HepG2 (cell line): Measurements from ENCODE around the gene ZMYND8. TPM values are rescaled to one million over a fixed set of nuclear protein-coding genes. Genes with fewer than 3 reads are reported as not detected.

Experiments
- EED ChIP-seq: sonication (generic); formaldehyde crosslinking; IDR thresholded peaks from 2 replicates; pipeline ENCODE4 v1.5.0; 2020; ENCODE audit warnings: mild to moderate bottlenecking, missing genetic modification reagents
- FOSL1 ChIP-seq: sonication (generic); formaldehyde crosslinking; IDR thresholded peaks from 2 replicates; pipeline ENCODE4 v1.9.0; 2021; ENCODE audit warnings: missing genetic modification reagents, borderline replicate concordance
- KAT7 ChIP-seq: IDR thresholded peaks from 2 replicates; pipeline ENCODE4 v1.6.1; 2018; ENCODE audit warnings: borderline replicate concordance, missing compliant biosample characterization
- KLF11 ChIP-seq: IDR thresholded peaks from 2 replicates; pipeline ENCODE4 v1.6.1; 2016; ENCODE audit warnings: missing compliant biosample characterization
- MBNL3 ChIP-seq: fragments of 250-450 bp; sonication (Bioruptor Pico); conservative IDR thresholded peaks from 2 replicates; pipeline ENCODE4 v1.8.0; 2022; ENCODE audit warnings: mild to moderate bottlenecking, inconsistent platforms
- TFAP4 ChIP-seq: sonication (generic); IDR thresholded peaks from 2 replicates; pipeline ENCODE4 v1.6.1; 2016; ENCODE audit warnings: low read depth, borderline replicate concordance
- YEATS4 ChIP-seq: sonication (generic); formaldehyde crosslinking; IDR thresholded peaks from 2 replicates; pipeline ENCODE4 v1.4.0; 2020; ENCODE audit warnings: missing genetic modification reagents, borderline replicate concordance
- ZBTB3 ChIP-seq: sonication (generic); formaldehyde crosslinking; IDR thresholded peaks from 2 replicates; pipeline ENCODE4 v1.4.0; 2020; ENCODE audit warnings: low read depth, mild to moderate bottlenecking, moderate library complexity, missing genetic modification reagents, borderline replicate concordance
- ZBTB4 ChIP-seq: sonication (generic); formaldehyde crosslinking; IDR thresholded peaks from 2 replicates; pipeline ENCODE4 v1.4.0; 2020; ENCODE audit warnings: missing genetic modification reagents, mild to moderate bottlenecking, borderline replicate concordance
- ZFP36L1 ChIP-seq: sonication (generic); formaldehyde crosslinking; IDR thresholded peaks from 2 replicates; pipeline ENCODE4 v1.8.0; 2022; ENCODE audit warnings: mild to moderate bottlenecking, missing genetic modification reagents, moderate library complexity
- ZFP82 ChIP-seq: sonication (generic); formaldehyde crosslinking; IDR thresholded peaks from 2 replicates; pipeline ENCODE4 v1.5.1; 2020; ENCODE audit warnings: mild to moderate bottlenecking, missing genetic modification reagents, borderline replicate concordance
- ZNF160 ChIP-seq: sonication (generic); formaldehyde crosslinking; IDR thresholded peaks from 2 replicates; pipeline ENCODE4 v1.8.0; 2022; ENCODE audit warnings: mild to moderate bottlenecking, inconsistent platforms, missing genetic modification reagents
- ZNF333 ChIP-seq: sonication (generic); formaldehyde crosslinking; IDR thresholded peaks from 2 replicates; pipeline ENCODE4 v1.4.0; 2020; ENCODE audit warnings: mild to moderate bottlenecking, missing genetic modification reagents, borderline replicate concordance
- ZNF414 ChIP-seq: sonication (generic); formaldehyde crosslinking; IDR thresholded peaks from 2 replicates; pipeline ENCODE4 v1.5.0; 2020; ENCODE audit warnings: missing genetic modification reagents
- ZNF430 ChIP-seq: sonication (generic); formaldehyde crosslinking; IDR thresholded peaks from 2 replicates; pipeline ENCODE4 v1.9.0; 2021; ENCODE audit warnings: mild to moderate bottlenecking, missing genetic modification reagents
- ZNF512 ChIP-seq: sonication (generic); formaldehyde crosslinking; IDR thresholded peaks from 2 replicates; pipeline ENCODE4 v1.4.0; 2020; ENCODE audit warnings: mild to moderate bottlenecking, missing genetic modification reagents
- ZNF567 ChIP-seq: sonication (generic); formaldehyde crosslinking; IDR thresholded peaks from 2 replicates; pipeline ENCODE4 v1.8.1; 2023; ENCODE audit warnings: mild to moderate bottlenecking, missing genetic modification reagents, borderline replicate concordance
- ZNF674 ChIP-seq: sonication (generic); formaldehyde crosslinking; IDR thresholded peaks from 2 replicates; pipeline ENCODE4 v1.5.0; 2020; ENCODE audit warnings: low read depth, mild to moderate bottlenecking, missing genetic modification reagents
- ZNF749 ChIP-seq: sonication (generic); formaldehyde crosslinking; IDR thresholded peaks from 2 replicates; pipeline ENCODE4 v1.8.0; 2022; ENCODE audit warnings: mild to moderate bottlenecking, missing genetic modification reagents, moderate library complexity, borderline replicate concordance
- ZNF784 ChIP-seq: sonication (generic); formaldehyde crosslinking; IDR thresholded peaks from 2 replicates; pipeline ENCODE4 v1.5.1; 2020; ENCODE audit warnings: missing genetic modification reagents, mild to moderate bottlenecking, borderline replicate concordance
- ZNF878 ChIP-seq: sonication (generic); formaldehyde crosslinking; IDR thresholded peaks from 2 replicates; pipeline ENCODE4 v1.8.1; 2023; ENCODE audit warnings: mild to moderate bottlenecking, missing genetic modification reagents, moderate library complexity
- polyA plus RNA-seq, 8 experiments: library from polyadenylated mRNA; depleted of rRNA in 3 of 8; stranded (reverse) in 7 of 8; unstranded in 1 of 8; fragments of >200 nt; fragmentation: Illumina TruSeq in 4 of 8; extraction: Trizol in 4 of 8; gene quantifications; 2 replicates each; pipeline versions ENCODE4 v1.2.1 to v1.2.3, GENCODE V29; 2011 to 2016; ENCODE audit warnings: low read depth in 4 of 8, missing spikeins in 1 of 8, mixed read lengths in 1 of 8; ENCODE audit not compliant: insufficient read depth in 1 of 8
- total RNA-seq, 5 experiments: library from RNA; depleted of rRNA; stranded (reverse); fragments of >200 nt; fragmentation: Illumina TruSeq; extraction: Trizol; gene quantifications; 2 replicates each; pipeline ENCODE4 v1.2.3, GENCODE V29; 2016; ENCODE audit warnings: low read depth in 1 of 5

Gene ZMYND8
- total and polyA plus RNA-seq, 2 of the 13 experiments (the other 11 are each of a cell fraction or from before 2014, with no cell fraction given), result 53.9 to 84.7 TPM

- peak; percentile 83; the same call in 1 of the 2 replicates for TF ChIP-seq TFAP4
- TF ChIP-seq FOSL1 (CRISPR knock-in tag), result 0 out of 2 replicates have a peak, but pooled peaks have one; percentile 19
- no peak; the same call in 1 of the 2 replicates for TF ChIP-seq ZNF784 (CRISPR knock-in tag)
- no peak for TF ChIP-seq ZNF674
- no peak; the same call in 1 of the 2 replicates for TF ChIP-seq ZNF749
- no peak for TF ChIP-seq KAT7 (CRISPR knock-in tag)
- TF ChIP-seq ZNF414 (CRISPR knock-in tag), result peak; percentile 87; the same call in 1 of the 2 replicates
- 0 out of 2 replicates have a peak, but pooled peaks have one; percentile 38 for TF ChIP-seq ZNF160 (CRISPR knock-in tag)
- no peak for TF ChIP-seq ZNF878 (CRISPR knock-in tag)
- TF ChIP-seq MBNL3 (CRISPR knock-in tag), result no peak
- TF ChIP-seq EED, result no peak
- peak; percentile 87 for TF ChIP-seq ZNF430 (CRISPR knock-in tag)
- TF ChIP-seq ZNF567, result no peak
- TF ChIP-seq YEATS4 (CRISPR knock-in tag), result peak; percentile 68; the same call in 1 of the 2 replicates
- TF ChIP-seq ZFP36L1 (CRISPR knock-in tag), result peak; percentile 88; the same call in 1 of the 2 replicates
- TF ChIP-seq ZBTB3 (CRISPR knock-in tag), result no peak; the same call in 1 of the 2 replicates
- TF ChIP-seq KLF11 (CRISPR knock-in tag), result no peak; the same call in 1 of the 2 replicates
- TF ChIP-seq ZNF512, result no peak
- TF ChIP-seq ZFP82, result no peak
- TF ChIP-seq ZBTB4, result no peak; the same call in 1 of the 2 replicates
- no peak for TF ChIP-seq ZNF333 (CRISPR knock-in tag)
Measured at GRCh38 chr20:47233333-47234188, 122.9 kb downstream of the ZMYND8 start (continued).
